Measurements from ENCODE around the gene NSG1. TPM values are rescaled to one million over a fixed set of nuclear protein-coding genes. Genes with fewer than 3 reads are reported as not detected.

Gene NSG1, protein sequence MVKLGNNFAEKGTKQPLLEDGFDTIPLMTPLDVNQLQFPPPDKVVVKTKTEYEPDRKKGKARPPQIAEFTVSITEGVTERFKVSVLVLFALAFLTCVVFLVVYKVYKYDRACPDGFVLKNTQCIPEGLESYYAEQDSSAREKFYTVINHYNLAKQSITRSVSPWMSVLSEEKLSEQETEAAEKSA
- total RNA-seq (2016; rRNA removed; fragmentation: Illumina TruSeq; extraction: Trizol) (not detected in 2 replicates), polyA plus RNA-seq (2011; rRNA removed) (not detected in 2 replicates), polyA minus RNA-seq (2011; rRNA and poly(A)+ RNA removed; ENCODE audit: low replicate concordance) (not detected in 2 replicates), Bru-seq, nascent RNA (percentile 0 among the genes with signal in this experiment), BruChase-seq, experiment 1, labeled RNA remaining after a 6-hour chase (percentile 4 among the genes with signal in this experiment), BruChase-seq, experiment 2, labeled RNA remaining after a 2-hour chase (percentile 2 among the genes with signal in this experiment)
- not detected in 2 replicates for total RNA-seq (2016; cell fraction: cytosol; rRNA removed; fragmentation: Illumina TruSeq; extraction: Trizol; ENCODE audit: low read depth)
- not detected in 2 replicates for total RNA-seq (2016; cell fraction: insoluble cytoplasmic fraction; rRNA removed; fragmentation: Illumina TruSeq; extraction: Trizol)
- not detected in 2 replicates for total RNA-seq (2016; cell fraction: membrane; rRNA removed; fragmentation: Illumina TruSeq; extraction: Trizol)
- not detected in 2 replicates for total RNA-seq (2016; cell fraction: nucleus; rRNA removed; fragmentation: Illumina TruSeq; extraction: Trizol)
- not detected in 2 replicates for polyA plus RNA-seq (2011; cell fraction: cytosol; rRNA removed)
- polyA plus RNA-seq (2011; cell fraction: nucleus; rRNA removed): not detected in 2 replicates
- polyA plus RNA-seq (2012): not detected in 2 replicates
- not detected in 2 replicates for polyA plus RNA-seq (2016; cell fraction: cytosol; fragmentation: Illumina TruSeq; extraction: Trizol; ENCODE audit: low read depth)
- not detected in 2 replicates for polyA plus RNA-seq (2016; cell fraction: insoluble cytoplasmic fraction; fragmentation: Illumina TruSeq; extraction: Trizol; ENCODE audit: low read depth)
- polyA plus RNA-seq (2016; cell fraction: membrane; fragmentation: Illumina TruSeq; extraction: Trizol; ENCODE audit: low read depth): not detected in 2 replicates
- not detected in 2 replicates for polyA plus RNA-seq (2016; cell fraction: nucleus; fragmentation: Illumina TruSeq; extraction: Trizol; ENCODE audit: insufficient read depth, low read depth)
- not detected in 2 replicates for polyA minus RNA-seq (2011; cell fraction: cytosol; rRNA and poly(A)+ RNA removed)
- not detected in 2 replicates for polyA minus RNA-seq (2011; cell fraction: nucleus; rRNA and poly(A)+ RNA removed)
- long read RNA-seq, experiment 1: 0 reads
- long read RNA-seq, experiment 2: 0 reads

DNA sequence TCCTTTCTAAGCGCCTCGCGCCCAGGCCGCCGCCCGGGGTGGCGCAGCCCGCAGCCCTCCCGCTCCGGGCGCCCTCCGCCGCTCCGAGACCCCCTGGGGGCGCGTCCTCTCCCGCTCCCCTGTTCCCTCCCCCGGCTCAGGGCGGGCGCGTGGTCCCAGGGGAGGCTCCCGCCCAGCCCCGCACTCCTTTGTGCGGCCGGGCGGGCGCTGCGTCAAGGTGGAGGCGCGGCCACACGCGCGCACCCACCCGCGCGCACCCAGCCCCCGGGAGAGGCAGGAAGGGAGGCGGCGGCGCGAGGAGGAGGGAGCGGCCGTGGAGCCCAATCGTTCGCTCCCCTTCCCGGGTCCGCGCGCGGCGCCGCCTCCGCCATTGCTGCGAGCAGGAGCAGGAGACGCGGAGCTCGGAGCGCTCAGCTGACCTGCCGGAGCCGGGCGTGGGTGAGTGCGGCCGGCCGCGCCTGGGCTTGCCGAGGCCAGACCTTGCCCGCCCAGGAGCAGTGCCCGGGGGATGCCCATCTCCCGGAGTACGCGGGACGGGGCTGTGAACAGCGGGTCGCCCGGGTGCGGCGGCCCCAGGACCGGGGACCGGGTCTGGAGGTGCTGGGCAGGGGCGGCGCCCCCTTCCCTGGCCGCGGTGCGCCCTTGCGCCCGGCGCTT, at the start of gene NSG1:
Gene NSG1 (plus strand): TSS at position 367 of the 657 bp plus-strand sequence. CDS start 528 bp downstream, outside the sequence.
- no peak for DNase-seq (ENCODE audit: low spot score)
- peak within 1 kb of the TSS; percentile 23 for H3K4me2 ChIP-seq (ENCODE audit: low read depth, low read length)

More for the DNA sequence above, at the start of gene NSG1:
- no peaks in the 10 kb centered on the region for H3K4me1 ChIP-seq (ENCODE audit: insufficient read depth, low read length)
- H3K9ac ChIP-seq (ENCODE audit: insufficient read depth, low read depth, low read length): no peak within 1 kb of the TSS
- peak within 1 kb of the TSS in 2 of 3 experiments; percentile 20 to 50; a peak in 2 of 6 replicates for H3K4me3 ChIP-seq (replicated peaks in 1 of 3; ENCODE audit: insufficient read depth in 1 of 3, low read depth in 2 of 3, low read length in 3 of 3)
- peak; percentile 43 for ATAC-seq
- 27% methylated on average over 17 of the region's 87 CpGs for WGBS (ENCODE audit: low lambda C conversion rate)
- no TSS peak for BruUV-seq (replicated peaks)
- POLR2A ChIA-PET: no interaction called here
- in situ Hi-C loops (cut with HindIII; ENCODE audit: extremely low pct_ligation_motif_present, low pct_unique_long_range_greater_than_20kb): no loop called here
- H3K9me3 ChIP-seq (ENCODE audit: low read length): no peaks in the 10 kb centered on the region
- no peak within 1 kb of the TSS for H2AFZ ChIP-seq (ENCODE audit: low read length)
- no peak for FAIRE-seq
- TF ChIP-seq YY1 (IDR thresholded peaks at IDR 0.05; ENCODE audit: insufficient read depth, insufficient replicate concordance, low read depth, low read length): peak; percentile 27
- TF ChIP-seq, protein P1, sequence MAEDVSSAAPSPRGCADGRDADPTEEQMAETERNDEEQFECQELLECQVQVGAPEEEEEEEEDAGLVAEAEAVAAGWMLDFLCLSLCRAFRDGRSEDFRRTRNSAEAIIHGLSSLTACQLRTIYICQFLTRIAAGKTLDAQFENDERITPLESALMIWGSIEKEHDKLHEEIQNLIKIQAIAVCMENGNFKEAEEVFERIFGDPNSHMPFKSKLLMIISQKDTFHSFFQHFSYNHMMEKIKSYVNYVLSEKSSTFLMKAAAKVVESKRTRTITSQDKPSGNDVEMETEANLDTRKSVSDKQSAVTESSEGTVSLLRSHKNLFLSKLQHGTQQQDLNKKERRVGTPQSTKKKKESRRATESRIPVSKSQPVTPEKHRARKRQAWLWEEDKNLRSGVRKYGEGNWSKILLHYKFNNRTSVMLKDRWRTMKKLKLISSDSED (CRISPR knock-in tag; IDR thresholded peaks at IDR 0.05): no peak
- H4K20me1 ChIP-seq (ENCODE audit: insufficient read depth, low read length): no peaks in the 10 kb centered on the region
- no peaks in the 10 kb centered on the region for H3K36me3 ChIP-seq (replicated peaks in 1 of 2; ENCODE audit: control insufficient read depth in 1 of 2, insufficient read depth in 2 of 2, low read length in 2 of 2)
- no peak within 1 kb of the TSS for H3K27ac ChIP-seq (ENCODE audit: extremely low read length, insufficient read depth, low read length)
- H3K79me2 ChIP-seq (ENCODE audit: insufficient read depth, low read length): no peaks in the 10 kb centered on the region
- peaks cover 20 to 96% of the 10 kb centered on the region in 2 experiments for H3K27me3 ChIP-seq (ENCODE audit: control insufficient read depth in 1 of 2, insufficient read depth in 2 of 2, low read length in 2 of 2)
- intact Hi-C loops (cut with micrococcal nuclease; ENCODE audit: unreplicated experiment): no loop called here
- CTCF ChIA-PET (ENCODE audit: low intra/inter-chr PET ratio, low total read pairs): no interaction called here

All from HepG2 (cell line).